Astrocyte (in vitro differentiated cells and primary cell): ENCODE results near the gene TTC22. TPM values are rescaled to one million over a fixed set of nuclear protein-coding genes. Genes with fewer than 3 reads are reported as not detected.
A peak's percentile ranks its signal among the peaks of the same experiment; 100 is the strongest.

Source experiments
- DNase-seq: peaks from one replicate; pipeline ENCODE4 v3.0.0-alpha.2; 2010; ENCODE audit warnings: low read depth
- FAIRE-seq: peaks from 2 replicates; lab custom pipeline; 2011; peaks lifted over from hg19 to GRCh38; lab: Jason Lieb, UNC
- H2AFZ ChIP-seq: 2 replicates; pipeline ENCODE4 v1.6.0; 2012; ENCODE audit warnings: low read depth, low read length, inconsistent platforms
- H3K27ac ChIP-seq: 2 replicates; pipeline ENCODE4 v1.5.1; 2011; ENCODE audit warnings: low read depth, low read length, inconsistent platforms
- H3K27me3 ChIP-seq: 2 replicates; pipeline ENCODE4 v1.6.0; 2011; ENCODE audit warnings: low read length, inconsistent platforms; ENCODE audit not compliant: insufficient read depth
- H3K36me3 ChIP-seq: 2 replicates; pipeline ENCODE4 v1.5.1; 2011; ENCODE audit warnings: low read length, inconsistent platforms; ENCODE audit not compliant: insufficient read depth
- H3K4me1 ChIP-seq: 2 replicates; pipeline ENCODE4 v1.5.1; 2011; ENCODE audit warnings: low read length, inconsistent platforms; ENCODE audit not compliant: insufficient read depth
- H3K4me2 ChIP-seq: 2 replicates; pipeline ENCODE4 v1.6.0; 2012; ENCODE audit warnings: low read length, inconsistent platforms
- H3K4me3 ChIP-seq: 2 replicates; pipeline ENCODE4 v1.5.1; 2011; ENCODE audit warnings: low read depth, mild to moderate bottlenecking, low read length, inconsistent platforms; ENCODE audit not compliant: insufficient read depth
- H3K79me2 ChIP-seq: 2 replicates; pipeline ENCODE4 v1.6.0; 2012; ENCODE audit warnings: mild to moderate bottlenecking, low read length, inconsistent platforms; ENCODE audit not compliant: insufficient read depth
- H3K9ac ChIP-seq: 2 replicates; pipeline ENCODE4 v1.6.0; 2012; ENCODE audit warnings: mild to moderate bottlenecking, low read length, inconsistent platforms
- H3K9me3 ChIP-seq: 2 replicates; pipeline ENCODE4 v1.5.1; 2012; ENCODE audit warnings: low read depth, mild to moderate bottlenecking, low read length, inconsistent platforms; ENCODE audit not compliant: insufficient read depth
- H4K20me1 ChIP-seq: 2 replicates; pipeline ENCODE4 v1.6.0; 2012; ENCODE audit warnings: low read length, inconsistent platforms; ENCODE audit not compliant: insufficient read depth
- H3K27ac Mint-ChIP-seq: one replicate; pipeline ENCODE4 v1.8.0; 2021; ENCODE audit warnings: mild to moderate bottlenecking, mixed read lengths; ENCODE audit not compliant: unreplicated experiment
- H3K27me3 Mint-ChIP-seq: one replicate; pipeline ENCODE4 v1.8.0; 2021; ENCODE audit warnings: low read depth, mixed read lengths; ENCODE audit not compliant: unreplicated experiment
- H3K36me3 Mint-ChIP-seq: one replicate; pipeline ENCODE4 v1.8.0; 2021; ENCODE audit warnings: low read depth, mixed read lengths; ENCODE audit not compliant: unreplicated experiment
- H3K4me1 Mint-ChIP-seq: one replicate; pipeline ENCODE4 v1.8.0; 2021; ENCODE audit warnings: low read depth, mixed read lengths; ENCODE audit not compliant: unreplicated experiment
- H3K4me3 Mint-ChIP-seq: one replicate; pipeline ENCODE4 v1.8.0; 2021; ENCODE audit warnings: mild to moderate bottlenecking, moderate library complexity, mixed read lengths; ENCODE audit not compliant: unreplicated experiment
- H3K9me3 Mint-ChIP-seq: one replicate; pipeline ENCODE4 v1.8.0; 2021; ENCODE audit warnings: mild to moderate bottlenecking, mixed read lengths; ENCODE audit not compliant: unreplicated experiment
- CTCF ChIP-seq: IDR thresholded peaks from 2 replicates; pipeline ENCODE4 v1.5.1; 2011; ENCODE audit warnings: low read depth, mild to moderate bottlenecking, inconsistent platforms, low read length, moderate library complexity; ENCODE audit not compliant: insufficient read depth
- EZH2 ChIP-seq: IDR thresholded peaks from 2 replicates; pipeline ENCODE4 v1.6.1; 2012; ENCODE audit warnings: mild to moderate bottlenecking, low read length, inconsistent platforms; ENCODE audit not compliant: insufficient read depth
- total RNA-seq: library from RNA; stranded (reverse); gene quantifications from 2 replicates; pipeline ENCODE4 v1.2.1, GENCODE V29; 2021

Gene TTC22
- total RNA-seq, 1 donor from 2014 or later, result not detected

- Histone ChIP-seq H3K36me3 (no peaks in the 10 kb centered on the region), H3K9me3 (no peaks in the 10 kb centered on the region), H3K4me3 (no peak overlapping the region), H3K4me2 (no peak overlapping the region), H4K20me1 (no peaks in the 10 kb centered on the region), H3K79me2 (no peaks in the 10 kb centered on the region), H3K27me3 (peaks cover 6% of the 10 kb centered on the region), H2AFZ (no peak overlapping the region), H3K27ac (no peak overlapping the region), H3K9ac (no peak overlapping the region), H3K4me1 (no peaks in the 10 kb centered on the region)
- TF ChIP-seq EZH2 (no peak), CTCF (no peak)
- Mint-ChIP-seq H3K27me3 (peaks cover 9% of the 10 kb centered on the region), H3K36me3 (no peaks in the 10 kb centered on the region), H3K4me3 (no peak overlapping the region), H3K4me1 (no peaks in the 10 kb centered on the region), H3K27ac (no peak overlapping the region), H3K9me3 (peaks cover 3% of the 10 kb centered on the region)
- FAIRE-seq (no peak), DNase-seq (no peak)
Measured at GRCh38 chr1:54772951-54773350, 28.2 kb downstream of the TTC22 start.

- H3K36me3 ChIP-seq, result no peaks in the 10 kb centered on the region
- H3K27ac ChIP-seq, result no peak overlapping the region
- H4K20me1 ChIP-seq, result no peaks in the 10 kb centered on the region
- H3K9ac ChIP-seq, result no peak overlapping the region
- TF ChIP-seq EZH2 (no peak), CTCF (peak; percentile 11)
- no peak overlapping the region for H3K4me2 ChIP-seq
- H3K4me1 ChIP-seq, result no peaks in the 10 kb centered on the region
- DNase-seq, result no peak
- peaks cover 9% of the 10 kb centered on the region for H3K27me3 ChIP-seq
- FAIRE-seq, result no peak
- no peak overlapping the region for H2AFZ ChIP-seq
- Mint-ChIP-seq H3K27me3 (peaks cover 4% of the 10 kb centered on the region), H3K4me1 (peaks cover under 1% of the 10 kb centered on the region), H3K4me3 (no peak overlapping the region), H3K27ac (no peak overlapping the region), H3K36me3 (no peaks in the 10 kb centered on the region), H3K9me3 (no peaks in the 10 kb centered on the region)
- no peaks in the 10 kb centered on the region for H3K9me3 ChIP-seq
- no peak overlapping the region for H3K4me3 ChIP-seq
- peaks cover 11% of the 10 kb centered on the region for H3K79me2 ChIP-seq
Measured at GRCh38 chr1:54768093-54768492, 33.0 kb downstream of the TTC22 start.

GRCh38 chr1:54767526-54767925, 33.6 kb downstream of the TTC22 start:
- Mint-ChIP-seq H3K4me3 (no peak overlapping the region), H3K4me1 (peaks cover 4% of the 10 kb centered on the region), H3K27ac (peak overlapping the region; percentile 63), H3K36me3 (no peaks in the 10 kb centered on the region), H3K9me3 (no peaks in the 10 kb centered on the region), H3K27me3 (peaks cover 1% of the 10 kb centered on the region)
- Histone ChIP-seq H2AFZ (no peak overlapping the region), H3K79me2 (peaks cover 16% of the 10 kb centered on the region), H3K4me2 (no peak overlapping the region), H3K9me3 (no peaks in the 10 kb centered on the region), H3K4me1 (no peaks in the 10 kb centered on the region), H3K9ac (no peak overlapping the region), H3K27ac (no peak overlapping the region), H3K36me3 (no peaks in the 10 kb centered on the region), H3K4me3 (no peak overlapping the region), H4K20me1 (no peaks in the 10 kb centered on the region), H3K27me3 (peaks cover 9% of the 10 kb centered on the region)
- FAIRE-seq (no peak), DNase-seq (no peak)
- TF ChIP-seq EZH2 (no peak), CTCF (no peak)
